HG03521 (cell line): Measurements from ENCODE around the gene OTOP3.

ENCODE experiments used
- ATAC-seq: cut with Tn5 transposase; IDR thresholded peaks from one replicate; pipeline ENCODE4 v1.9.1; 2021; ENCODE audit warnings: mild to moderate bottlenecking, moderate library complexity; ENCODE audit not compliant: unreplicated experiment

Gene OTOP3

DNA sequence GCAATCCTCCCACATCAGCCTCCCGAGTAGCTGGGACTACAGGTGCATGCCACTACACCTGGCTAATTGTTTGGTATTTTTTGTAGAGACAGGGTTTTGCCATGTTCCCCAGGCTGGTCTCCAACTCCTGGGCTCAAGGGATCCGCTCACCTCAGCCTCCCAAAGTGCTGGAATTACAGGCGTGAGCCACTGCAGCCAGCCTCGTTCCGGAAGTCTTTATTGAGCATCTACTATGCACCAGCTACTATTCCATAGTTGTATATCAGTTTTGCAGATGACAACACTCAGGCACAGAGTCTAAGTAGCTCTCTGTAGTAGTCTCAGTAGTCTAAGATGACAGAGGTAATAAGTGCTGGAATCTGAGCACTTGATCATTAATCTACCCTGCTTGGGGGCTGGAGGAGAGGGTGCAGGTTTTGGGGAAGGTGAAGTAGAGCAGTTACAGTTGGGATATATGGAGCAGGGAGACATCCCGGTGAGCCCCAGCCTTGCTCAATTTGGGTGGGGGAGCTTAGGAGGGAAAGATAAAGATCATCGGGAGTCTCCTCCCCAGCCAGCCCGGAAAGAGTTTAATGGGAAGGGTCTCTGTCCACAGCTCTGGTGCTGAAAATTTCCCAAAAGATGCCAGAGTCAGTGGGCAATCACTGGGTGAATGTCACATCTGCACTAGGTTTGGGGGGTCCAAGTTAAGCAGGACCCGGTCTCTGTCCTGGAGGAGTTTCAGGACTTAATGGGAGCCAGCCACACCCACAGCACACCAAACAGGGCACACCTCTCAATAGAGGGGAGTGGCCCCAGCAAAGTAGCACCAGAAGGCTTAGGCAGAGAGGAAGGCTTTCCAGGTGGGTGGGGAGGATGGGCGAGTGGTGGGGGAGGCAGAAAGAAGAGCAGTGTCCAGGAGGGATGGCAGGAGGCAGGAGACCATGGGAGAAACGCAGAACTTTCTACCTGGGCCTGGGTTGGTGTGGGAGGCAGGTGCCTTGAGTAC, 1.7 kb downstream of the OTOP3 start:
- ATAC-seq: no peak

DNA sequence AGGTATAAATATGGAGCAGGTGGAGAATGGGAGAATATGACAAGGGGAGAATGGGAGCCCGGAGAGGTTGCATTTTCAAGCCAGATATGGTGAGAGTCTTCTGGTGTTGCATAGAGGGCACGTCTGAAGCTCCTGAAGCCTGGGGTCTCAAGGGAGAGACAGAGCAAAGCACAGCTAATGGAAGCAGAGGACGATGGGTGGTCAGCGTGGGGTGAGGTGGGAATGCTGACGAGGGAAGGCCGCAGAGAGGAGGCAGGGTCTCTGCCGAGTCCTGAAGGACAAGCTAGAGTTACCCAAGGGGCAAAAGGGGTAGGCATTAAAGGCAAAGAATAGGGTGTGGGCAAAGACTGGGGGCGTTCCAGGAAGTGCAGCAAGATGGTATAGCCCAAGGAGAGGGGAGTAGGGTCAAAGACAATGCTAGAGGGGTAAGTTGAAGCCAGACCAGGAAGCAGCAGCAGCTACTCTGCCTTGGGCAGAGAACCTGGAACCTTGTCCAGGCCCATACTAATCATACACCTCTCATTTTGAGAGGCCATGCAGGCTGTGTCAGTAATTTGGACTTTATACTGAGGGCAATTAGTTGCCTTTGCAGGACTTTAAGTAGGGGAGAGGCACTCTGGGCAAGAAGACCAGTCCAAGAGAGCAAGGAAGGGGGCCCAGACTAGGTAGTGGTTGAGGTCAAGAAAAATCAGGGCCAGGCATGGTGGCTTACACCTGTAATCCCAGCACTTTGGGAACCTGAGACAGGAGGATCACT, 2.7 kb downstream of the OTOP3 start:
- no peak for ATAC-seq

DNA sequence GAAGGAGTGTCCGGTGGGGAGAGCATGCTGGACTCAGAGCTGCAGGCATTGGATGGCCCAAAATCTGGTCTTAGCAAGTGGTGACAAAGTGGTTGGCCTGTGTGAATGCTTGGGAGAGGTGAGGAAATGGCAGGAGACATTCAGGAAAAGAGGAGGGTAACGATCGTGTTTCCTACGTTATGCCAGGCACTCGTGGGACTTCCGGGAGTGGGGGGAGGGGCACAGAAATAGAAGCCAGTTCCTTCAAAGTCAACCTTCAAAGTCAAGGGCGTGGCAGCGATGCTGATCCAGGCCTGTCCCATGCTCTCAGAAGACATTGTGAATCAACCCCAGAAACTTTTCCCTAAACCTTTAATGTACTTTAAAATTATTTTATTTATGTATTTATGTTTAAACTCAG, 3.8 kb downstream of the OTOP3 start:
- ATAC-seq: no peak

DNA sequence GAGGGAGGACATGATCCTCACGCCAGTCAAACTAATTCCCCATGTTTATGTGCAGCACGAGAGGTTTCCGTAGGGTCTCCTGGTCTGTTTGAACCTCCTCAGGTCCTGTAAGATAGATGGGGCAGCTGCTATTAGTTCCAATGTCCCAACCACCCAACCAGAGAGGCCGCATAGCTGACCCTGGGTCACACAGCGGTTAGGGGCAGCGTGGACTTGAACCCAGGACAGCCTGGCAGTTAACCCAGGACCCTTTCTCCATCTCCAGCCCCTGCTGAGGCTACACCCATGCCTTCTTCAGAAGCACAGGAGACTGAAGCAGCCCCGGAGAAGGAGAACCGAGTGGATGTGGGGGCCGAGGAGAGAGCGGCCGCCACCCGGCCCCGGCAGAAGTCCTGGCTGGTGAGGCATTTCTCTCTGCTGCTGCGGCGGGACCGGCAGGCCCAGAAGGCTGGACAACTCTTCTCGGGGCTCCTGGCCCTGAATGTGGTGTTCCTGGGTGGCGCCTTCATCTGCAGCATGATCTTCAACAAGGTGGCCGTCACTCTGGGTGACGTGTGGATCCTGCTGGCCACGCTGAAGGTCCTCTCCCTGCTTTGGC, 5.5 kb downstream of the OTOP3 start:
- no peak for ATAC-seq

DNA sequence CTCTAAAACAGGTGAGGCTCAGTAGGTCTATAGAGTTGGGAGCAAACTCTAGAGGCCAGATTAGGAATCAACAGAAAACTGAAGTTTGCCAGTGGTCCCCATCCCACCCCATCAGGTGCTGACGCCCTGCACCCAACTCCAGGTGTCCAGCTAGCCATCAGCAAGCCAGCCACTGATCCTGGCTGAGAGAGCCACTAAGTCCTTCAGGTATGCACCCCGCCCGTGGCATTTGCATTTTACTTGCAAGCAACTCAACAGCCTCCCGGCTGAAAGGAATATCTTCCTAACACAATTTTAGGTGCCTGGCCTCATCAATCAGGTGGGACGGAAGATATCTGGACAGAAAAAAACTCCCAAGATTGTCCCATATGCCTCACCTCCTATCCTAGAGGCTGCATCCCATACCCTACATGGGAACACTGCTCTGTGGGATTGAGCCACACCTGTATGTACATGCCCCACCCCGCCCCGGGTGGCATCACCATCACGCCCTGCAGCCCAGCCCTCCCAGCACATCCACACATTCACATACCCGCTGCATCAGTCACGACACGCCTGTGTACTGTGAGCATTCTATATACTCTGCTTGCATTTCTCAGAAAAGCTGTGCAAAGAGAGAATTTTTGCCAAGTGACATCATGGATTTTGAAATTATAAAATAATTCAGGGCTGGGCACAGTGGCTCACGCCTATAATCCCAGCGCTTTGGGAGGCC, 8.3 kb downstream of the OTOP3 start:
- ATAC-seq: no peak

DNA sequence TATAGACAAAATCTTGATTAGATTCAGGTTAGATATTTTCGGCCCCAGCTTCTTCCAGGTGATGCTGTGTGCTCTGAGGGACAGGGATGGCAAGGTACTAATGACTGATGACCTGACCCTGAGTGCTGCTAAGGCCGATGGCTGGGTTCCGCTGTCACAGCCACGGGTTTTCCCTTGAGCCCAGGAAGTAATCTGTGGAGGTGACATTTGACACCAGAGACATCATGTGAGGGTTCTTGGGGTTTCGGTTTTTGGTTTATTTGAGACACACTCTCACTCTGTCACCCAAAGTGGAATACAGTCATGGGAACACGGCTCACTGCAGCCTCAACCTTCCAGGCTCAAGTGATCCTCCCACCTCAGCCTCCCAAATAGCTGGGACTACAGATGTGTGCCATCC, 9.8 kb downstream of the OTOP3 start:
- ATAC-seq: no peak

DNA sequence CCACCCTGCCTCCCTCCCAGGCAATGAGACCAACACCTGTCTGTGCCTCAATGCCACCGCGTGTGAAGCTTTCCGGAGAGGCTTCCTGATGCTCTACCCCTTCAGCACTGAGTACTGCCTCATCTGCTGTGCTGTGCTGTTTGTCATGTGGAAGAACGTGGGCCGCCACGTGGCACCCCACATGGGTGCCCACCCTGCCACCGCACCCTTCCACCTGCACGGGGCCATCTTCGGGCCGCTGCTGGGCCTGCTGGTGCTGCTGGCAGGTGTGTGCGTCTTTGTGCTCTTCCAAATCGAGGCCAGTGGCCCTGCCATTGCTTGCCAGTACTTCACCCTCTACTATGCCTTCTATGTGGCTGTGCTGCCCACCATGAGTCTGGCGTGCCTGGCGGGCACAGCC, 10.9 kb downstream of the OTOP3 start:
- no peak for ATAC-seq

DNA sequence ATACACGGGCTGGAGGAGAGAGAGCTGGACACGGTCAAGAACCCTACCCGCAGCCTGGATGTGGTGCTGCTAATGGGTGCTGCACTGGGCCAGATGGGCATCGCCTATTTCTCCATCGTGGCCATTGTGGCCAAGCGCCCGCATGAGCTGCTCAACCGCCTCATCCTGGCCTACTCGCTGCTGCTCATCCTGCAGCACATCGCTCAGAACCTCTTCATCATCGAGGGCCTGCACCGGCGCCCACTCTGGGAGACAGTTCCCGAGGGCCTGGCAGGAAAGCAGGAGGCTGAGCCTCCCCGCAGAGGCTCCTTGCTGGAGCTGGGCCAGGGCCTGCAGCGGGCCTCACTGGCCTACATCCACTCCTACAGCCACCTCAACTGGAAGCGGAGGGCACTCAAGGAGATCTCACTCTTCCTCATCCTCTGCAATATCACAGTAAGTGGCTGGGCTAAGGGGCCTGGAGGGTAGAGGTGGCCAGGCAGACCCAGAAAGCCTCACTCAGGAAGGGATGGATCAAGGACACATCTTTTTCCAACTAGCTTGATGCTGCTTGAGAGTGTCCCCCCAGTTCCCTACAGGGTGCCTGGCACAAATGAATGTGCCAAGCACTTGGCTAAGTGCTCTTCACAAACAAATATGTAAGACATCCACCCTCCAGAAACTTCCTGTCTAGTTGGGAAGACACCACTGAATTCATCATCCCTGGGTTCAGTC, 11.5 kb downstream of the OTOP3 start:
- ATAC-seq: no peak

DNA sequence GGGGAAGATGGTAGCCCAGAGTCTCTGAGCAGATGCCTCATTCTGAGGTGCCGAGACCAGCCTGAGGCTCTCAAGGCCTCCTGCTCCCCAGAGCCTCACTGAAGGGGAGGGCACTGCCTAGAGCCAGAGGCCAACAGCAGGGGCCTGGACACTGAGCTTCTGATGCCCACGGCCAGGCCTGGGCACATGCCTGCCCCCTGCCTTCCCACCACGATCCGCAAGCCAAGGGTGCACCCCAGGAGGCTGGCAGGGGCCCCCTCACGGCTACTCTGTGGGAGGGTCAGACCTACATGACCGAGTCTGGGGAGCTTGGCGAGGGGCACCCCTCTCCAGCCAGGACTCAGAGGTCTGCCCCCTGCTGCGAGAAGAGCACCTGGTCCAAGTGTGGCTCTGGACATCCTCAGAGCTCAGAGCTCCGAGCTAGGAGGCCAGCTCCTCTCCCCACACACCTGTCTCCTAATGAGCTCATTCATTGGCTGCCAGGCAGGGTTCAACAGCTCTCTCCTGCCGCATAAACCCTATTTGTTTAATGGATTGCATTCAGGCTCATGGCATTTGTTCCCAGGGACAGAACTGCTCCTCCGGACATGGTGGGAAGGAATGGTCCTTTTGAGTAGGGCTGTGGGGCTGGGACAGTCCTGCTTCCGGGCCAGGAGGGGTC, 13.9 kb downstream of the OTOP3 start:
- ATAC-seq: no peak

DNA sequence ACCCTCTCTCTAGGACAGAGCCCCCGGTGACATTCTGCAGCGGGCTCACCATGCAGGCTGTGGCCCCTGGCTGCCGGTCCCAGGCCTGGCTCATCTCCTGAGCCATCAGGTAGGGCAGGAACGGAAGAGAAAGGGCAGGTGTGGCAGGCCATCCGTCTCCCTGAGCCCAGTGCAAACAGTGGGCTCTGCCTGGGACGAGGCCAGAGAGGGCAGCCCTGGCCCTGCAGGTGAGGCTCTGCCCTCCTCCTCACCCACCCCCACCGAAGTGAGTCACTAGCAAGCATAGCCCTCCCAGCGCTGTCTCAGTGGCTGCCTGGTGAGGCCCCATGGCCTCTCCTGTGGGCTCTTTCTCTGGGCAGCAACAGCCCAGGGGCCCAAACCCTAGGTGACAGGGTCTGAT, 14.5 kb downstream of the OTOP3 start:
- no peak for ATAC-seq

DNA sequence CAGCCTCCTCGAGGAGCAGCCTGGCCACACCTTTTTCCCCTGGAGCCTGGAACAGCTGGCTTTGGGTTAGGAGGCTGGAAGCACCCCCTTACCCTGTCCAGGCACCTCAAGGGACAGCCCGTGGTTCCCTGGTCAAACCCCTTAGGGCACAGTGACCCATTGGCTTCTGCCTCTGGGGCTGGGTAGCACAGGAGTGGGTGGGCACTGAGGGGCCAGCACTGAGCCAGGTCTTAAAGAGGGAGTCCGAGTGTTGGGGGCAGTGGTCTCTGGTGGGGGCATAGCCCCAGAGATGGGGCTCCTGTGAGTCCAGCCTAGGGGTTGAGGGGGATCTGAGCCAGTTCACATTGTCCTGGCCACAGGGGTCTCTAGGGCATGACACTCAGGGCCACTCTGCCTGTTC, 15.4 kb downstream of the OTOP3 start:
- ATAC-seq: no peak

DNA sequence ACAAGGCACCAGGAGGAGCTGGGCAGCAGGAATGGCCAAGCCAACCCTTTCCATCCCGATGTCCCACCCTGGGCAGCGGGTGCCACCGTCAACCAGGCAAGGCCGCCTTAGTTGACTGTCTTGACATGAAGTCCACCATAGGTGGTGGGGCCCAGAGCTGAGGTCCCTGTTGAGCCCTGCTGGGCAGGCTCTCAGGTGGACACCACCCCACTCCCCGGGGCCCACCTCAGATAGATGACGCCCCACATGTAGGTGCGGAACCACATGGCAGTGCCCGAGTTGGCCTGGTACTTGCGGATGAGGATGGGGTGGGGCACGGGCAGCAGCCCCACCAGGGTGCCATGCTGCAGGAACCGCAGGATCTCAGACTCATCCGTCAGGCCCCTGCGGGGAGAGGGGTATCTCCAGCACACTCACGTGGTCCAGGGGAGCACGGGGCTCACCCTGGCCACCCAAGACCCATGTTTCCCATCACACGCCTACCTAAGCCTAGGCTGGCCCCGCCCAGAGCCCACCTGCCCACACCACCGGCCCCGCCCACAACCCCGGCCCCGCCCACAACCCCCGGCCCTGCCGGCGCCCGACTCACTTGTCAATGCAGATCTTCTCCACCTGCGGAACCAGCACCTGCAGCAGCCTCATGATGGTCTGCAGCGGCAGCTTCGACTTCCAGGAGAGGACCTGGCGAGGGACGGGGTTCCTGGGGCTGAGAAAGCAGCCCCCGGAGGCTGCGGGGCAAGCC, 16.2 kb downstream of the OTOP3 start:
- no peak for ATAC-seq

DNA sequence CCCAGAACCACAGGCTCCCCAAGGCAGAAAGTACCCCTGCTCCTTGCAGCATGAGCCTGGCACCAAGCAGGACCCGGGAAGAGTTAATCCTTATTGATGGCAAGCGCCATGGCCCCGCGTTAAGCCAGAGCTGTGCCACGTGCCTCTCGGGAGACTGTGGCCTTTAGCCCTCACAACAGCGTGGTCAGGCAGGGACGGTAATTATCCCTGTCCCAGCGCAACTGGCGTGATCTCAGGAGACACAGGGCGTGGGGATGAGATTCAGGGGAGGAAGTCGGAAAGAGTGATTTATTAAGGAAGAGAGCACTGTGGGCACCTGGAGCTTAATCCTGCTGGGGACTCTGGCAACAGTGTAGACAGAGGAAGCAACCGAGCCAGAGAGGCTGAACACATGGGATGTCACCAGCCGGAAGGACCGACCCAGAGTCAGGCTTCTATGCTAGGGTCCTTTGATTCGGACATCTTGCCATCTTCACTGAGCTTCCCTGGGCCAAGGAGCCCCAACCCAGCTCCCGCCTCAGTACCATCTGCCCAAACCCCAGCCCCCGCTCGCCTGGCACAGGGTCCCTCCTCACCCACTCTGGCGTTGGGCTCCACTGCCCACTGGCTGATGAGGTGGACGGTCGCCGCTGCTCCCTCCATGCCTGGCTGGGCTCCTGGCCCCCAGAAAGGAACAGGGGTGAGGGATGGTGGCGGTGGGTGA, 16.9 kb downstream of the OTOP3 start:
- no peak for ATAC-seq

DNA sequence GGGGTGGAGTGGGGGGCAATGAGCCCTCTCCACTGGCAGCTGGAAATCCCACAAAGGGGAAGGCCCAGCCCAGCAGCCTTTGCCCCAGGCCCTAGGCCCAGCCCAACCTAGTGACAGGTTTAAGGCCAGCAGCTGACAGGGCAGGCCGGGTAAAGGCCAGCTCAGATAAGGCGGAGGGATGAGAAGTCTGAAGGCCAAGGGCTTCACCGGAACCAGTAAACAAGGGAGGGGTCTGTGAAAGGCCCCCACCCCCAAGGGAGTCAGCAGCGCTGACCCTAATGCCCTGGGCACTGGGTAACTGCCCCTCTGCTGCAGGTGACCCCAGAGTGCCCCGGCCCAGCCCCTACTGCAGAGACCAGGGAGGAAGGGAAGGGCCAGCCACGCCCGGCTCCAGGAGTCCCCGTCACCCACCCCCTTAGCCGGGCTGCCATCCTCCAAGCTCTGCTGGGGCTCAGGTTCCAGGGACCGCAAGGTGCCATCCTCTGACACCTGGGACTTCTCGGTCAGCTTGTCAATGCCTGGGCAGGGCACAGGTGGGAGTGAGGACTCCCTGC, 17.5 kb downstream of the OTOP3 start:
- no peak for ATAC-seq

DNA sequence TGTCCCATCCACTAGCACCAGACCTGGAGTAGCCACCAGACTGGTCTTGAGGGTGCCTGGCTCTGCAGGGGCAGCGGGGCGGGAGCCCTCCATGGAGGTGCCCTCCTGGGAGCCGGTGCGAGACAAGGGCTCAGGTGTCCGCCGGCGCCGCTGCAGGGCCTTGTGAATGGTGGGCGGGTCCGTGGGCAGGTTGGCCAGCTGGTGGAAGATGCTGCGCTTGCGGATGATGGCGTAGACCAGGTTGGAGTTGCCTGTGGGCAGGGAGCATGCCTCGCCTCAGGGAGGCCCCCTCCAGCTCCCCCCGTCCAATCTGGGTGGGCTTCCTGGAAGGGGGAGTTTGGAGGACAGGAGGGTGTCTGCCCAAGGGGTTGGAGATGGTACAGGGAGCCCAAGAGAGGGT, 18.4 kb downstream of the OTOP3 start:
- ATAC-seq: no peak

DNA sequence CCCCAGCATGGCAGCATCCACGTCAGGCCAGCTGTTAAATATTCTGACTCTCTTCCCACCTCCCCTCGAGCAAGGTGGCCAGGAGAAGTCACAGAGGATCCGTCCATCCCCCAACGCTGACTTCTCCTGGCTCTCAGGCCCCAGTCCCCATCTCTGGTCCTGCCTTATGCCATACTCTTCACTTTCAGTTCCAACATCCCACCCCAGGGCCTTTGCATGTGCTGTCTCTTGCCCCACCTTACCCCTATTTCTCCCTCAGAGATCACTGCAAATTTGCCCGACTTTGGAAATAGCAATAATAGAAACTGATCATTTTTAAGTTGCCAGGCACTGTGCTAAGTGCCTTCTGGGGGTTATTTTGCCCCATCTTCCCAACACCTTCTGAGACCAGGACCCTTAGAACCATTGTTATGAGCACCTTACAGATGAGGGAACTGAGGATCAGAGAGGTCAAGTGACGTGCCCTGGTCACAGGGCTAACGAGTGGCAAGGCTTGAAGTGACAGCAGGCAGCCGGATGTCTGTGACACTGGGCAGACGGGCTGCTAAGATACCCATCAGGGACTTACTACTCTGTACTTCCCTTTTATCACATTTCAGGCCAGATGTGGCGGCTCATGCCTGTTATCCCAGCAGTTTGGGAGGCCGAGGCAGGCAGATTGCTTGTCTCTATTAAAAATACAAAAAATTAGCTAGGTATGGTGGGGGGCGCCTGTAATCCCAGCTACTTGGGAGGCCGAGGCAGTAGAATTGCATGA, 19.1 kb downstream of the OTOP3 start:
- no peak for ATAC-seq

DNA sequence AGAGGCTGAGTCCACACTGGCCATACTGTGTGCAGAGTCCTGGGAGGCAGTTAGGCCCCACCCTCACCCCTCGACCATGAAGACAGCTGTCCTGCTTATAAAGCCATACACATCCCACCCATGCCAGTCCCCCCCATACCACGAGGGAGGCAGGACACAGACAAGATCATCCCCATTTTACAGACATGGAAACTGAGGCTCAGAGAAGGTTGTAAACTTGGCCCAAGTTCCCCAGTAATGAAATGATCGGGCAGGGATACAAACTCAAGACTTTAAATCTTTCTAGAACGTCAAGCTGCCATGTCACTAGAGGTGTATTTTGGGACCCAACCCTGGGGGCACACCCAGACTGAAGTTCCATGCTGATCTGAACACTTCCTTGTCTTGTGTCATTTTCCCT, 20.4 kb downstream of the OTOP3 start:
- ATAC-seq: no peak
